Mesendoderm (in vitro differentiated cells): ENCODE measurements around the gene ALDH3B1.
"Not testable (repeated sequence)": the region's sequence is repeated elsewhere in the genome, so short reads cannot be mapped to it uniquely, and the experiment has no call there.

ENCODE experiments used
- DNase-seq: peaks from one replicate; pipeline ENCODE4 v3.0.0; 2013
- H2AK5ac ChIP-seq: 2 replicates; pipeline ENCODE4 v1.6.1; 2013; ENCODE audit warnings: low read length, inconsistent platforms
- H2BK120ac ChIP-seq: 2 replicates; pipeline ENCODE4 v1.6.1; 2013; ENCODE audit warnings: low read depth, mild to moderate bottlenecking, low read length, moderate library complexity, mixed read lengths
- H2BK15ac ChIP-seq: replicated peaks from 2 replicates; pipeline ENCODE4 v1.6.1; 2013; ENCODE audit warnings: low read depth, mild to moderate bottlenecking, moderate library complexity
- H2BK5ac ChIP-seq: 2 replicates; pipeline ENCODE4 v1.6.1; 2013; ENCODE audit warnings: low read length, inconsistent platforms
- H3K18ac ChIP-seq: 2 replicates; pipeline ENCODE4 v1.6.1; 2013; ENCODE audit warnings: mild to moderate bottlenecking, low read length, mixed read lengths
- H3K23ac ChIP-seq: one replicate; pipeline ENCODE4 v1.6.1; 2013; ENCODE audit warnings: low read length
- H3K27ac ChIP-seq: 2 replicates; pipeline ENCODE4 v1.5.1; 2013; ENCODE audit warnings: low read depth, mild to moderate bottlenecking, inconsistent platforms, low read length, moderate library complexity
- H3K27me3 ChIP-seq: 2 replicates; pipeline ENCODE4 v1.6.1; 2013; ENCODE audit warnings: low read length, control low read depth, mild to moderate bottlenecking, inconsistent platforms; ENCODE audit not compliant: insufficient read depth, poor library complexity
- H3K36me3 ChIP-seq: 2 replicates; pipeline ENCODE4 v1.6.1; 2013; ENCODE audit warnings: low read length, inconsistent platforms; ENCODE audit not compliant: control insufficient read depth, insufficient read depth
- H3K4ac ChIP-seq: one replicate; pipeline ENCODE4 v1.6.1; 2013; ENCODE audit warnings: low read depth, mild to moderate bottlenecking, low read length, moderate library complexity
- H3K4me1 ChIP-seq: 2 replicates; pipeline ENCODE4 v1.6.1; 2013; ENCODE audit warnings: low read depth, low read length, inconsistent platforms; ENCODE audit not compliant: control insufficient read depth
- H3K4me2 ChIP-seq: 2 replicates; pipeline ENCODE4 v1.6.1; 2013; ENCODE audit warnings: low read length
- H3K4me3 ChIP-seq: 2 replicates; pipeline ENCODE4 v1.5.1; 2013; ENCODE audit warnings: mild to moderate bottlenecking, low read length
- H3K56ac ChIP-seq: one replicate; pipeline ENCODE4 v1.6.1; 2013; ENCODE audit warnings: low read length
- H3K79me1 ChIP-seq: 2 replicates; pipeline ENCODE4 v1.6.1; 2013; ENCODE audit warnings: low read length, inconsistent platforms
- H3K79me2 ChIP-seq: 2 replicates; pipeline ENCODE4 v1.6.1; 2013; ENCODE audit warnings: mild to moderate bottlenecking, low read length; ENCODE audit not compliant: control insufficient read depth, insufficient read depth
- H3K9ac ChIP-seq: 2 replicates; pipeline ENCODE4 v1.6.1; 2013; ENCODE audit warnings: low read length, inconsistent platforms
- H4K5ac ChIP-seq: one replicate; pipeline ENCODE4 v1.6.1; 2013; ENCODE audit warnings: low read length
- H4K8ac ChIP-seq: one replicate; pipeline ENCODE4 v1.6.1; 2013; ENCODE audit warnings: low read depth, mild to moderate bottlenecking, control low read depth, low read length, moderate library complexity
- WGBS: extraction: QIAGEN DNeasy Blood & Tissue Kit; methylation state at CpG from one replicate; pipeline ENCODE4 v1.1.7; 2013; ENCODE audit warnings: low lambda C conversion rate, missing lambda C conversion rate; ENCODE audit not compliant: insufficient coverage; ENCODE audit errors: extremely low coverage; 5-methylcytosine and 5-hydroxymethylcytosine counted together

Gene ALDH3B1

DNA sequence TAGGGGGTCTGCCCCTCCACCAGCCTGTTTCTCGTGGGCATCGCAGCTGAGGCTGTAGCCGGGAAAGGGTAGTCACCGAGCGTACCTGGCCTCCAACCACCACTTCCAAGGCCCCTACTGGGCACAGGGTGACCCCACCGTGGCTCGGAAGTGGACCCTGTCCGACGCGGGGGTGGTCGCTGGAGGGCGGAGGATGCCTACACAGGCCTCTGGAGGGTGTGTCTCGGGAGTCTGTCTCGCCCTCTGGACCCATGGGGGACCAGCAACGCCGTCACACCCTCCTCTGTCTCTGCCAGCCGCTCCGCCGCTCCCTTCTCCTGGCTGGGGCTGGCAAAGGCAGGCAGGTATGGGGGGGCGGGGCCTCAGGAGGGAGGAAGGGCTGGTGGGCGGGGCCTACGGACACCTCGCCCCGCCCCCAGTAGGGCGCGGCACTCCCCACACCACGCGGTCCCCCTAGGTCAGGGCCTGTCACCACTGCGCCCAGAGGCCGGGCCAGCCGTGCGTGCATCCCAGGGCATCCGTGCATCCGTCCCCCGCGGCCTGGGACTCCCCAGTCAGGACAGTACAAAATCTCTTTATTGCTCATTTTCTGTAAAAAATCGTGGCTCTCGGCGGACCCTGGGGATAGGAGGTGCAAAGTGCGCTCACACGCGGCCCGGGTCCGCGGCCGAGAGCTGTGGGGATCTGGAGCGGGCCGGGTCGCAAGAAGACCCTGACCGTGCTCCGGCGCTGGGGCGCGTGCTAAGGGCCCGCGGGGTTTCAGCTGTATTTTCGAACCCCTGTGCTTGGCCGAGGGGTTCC, 19.4 kb upstream of the ALDH3B1 start:
- Histone ChIP-seq H4K8ac (peak overlapping the region; percentile 92), H3K4ac (peak overlapping the region; percentile 78), H3K56ac (peak overlapping the region; percentile 73), H3K18ac (peak overlapping the region; percentile 23), H3K9ac (peak overlapping the region; percentile 72), H3K4me2 (peak overlapping the region; percentile 64)
- H3K27me3 ChIP-seq, H2BK5ac ChIP-seq, H3K36me3 ChIP-seq, H3K23ac ChIP-seq, H3K79me1 ChIP-seq, H2BK15ac ChIP-seq, H3K27ac ChIP-seq, H3K79me2 ChIP-seq, H3K4me3 ChIP-seq, H2AK5ac ChIP-seq, H3K4me1 ChIP-seq, H4K5ac ChIP-seq, H2BK120ac ChIP-seq: not testable (repeated sequence)
- WGBS: no CpG with 5 or more reads among the region's 58 CpGs
- peak; percentile 78 for DNase-seq

DNA sequence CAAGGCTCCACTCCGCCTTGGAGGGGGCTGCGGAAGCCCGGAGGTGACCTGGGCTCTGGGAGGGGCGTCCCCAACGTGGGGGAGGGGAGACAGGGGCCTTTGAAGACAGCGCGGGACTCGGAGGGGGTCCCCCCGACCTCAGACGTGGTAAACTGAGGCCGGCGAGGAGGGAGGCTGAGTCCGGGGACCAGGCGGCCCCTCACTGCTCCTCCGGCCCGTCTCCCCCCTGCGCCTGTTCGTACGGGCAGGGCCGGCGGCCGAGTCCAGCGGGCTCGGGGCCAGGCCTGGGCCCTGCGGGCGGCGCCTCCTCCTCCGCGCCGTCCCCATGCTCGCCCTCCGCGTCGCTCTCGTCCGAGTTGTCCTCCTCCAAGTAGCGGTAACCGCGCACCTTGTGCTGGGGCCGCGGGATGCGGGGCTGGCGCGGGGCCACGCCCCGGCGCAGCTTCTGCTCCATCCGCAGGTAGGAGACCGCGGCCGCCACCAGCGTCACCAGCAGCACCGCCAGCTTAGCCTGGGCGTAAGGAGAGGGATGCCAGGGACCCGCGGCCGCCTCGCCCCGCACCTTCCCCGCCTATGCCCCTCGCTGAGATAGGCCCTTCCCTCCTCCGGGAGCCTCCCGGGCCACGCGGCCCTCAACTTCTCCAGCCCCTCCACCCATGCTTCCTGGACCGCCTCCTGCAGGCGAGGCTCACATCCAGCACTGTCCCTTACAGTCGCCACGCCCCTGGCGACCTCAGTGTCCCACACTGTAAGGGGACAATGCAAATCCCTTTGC, 18.6 kb upstream of the ALDH3B1 start:
- not testable (repeated sequence) for H3K4me2 ChIP-seq, H3K4me1 ChIP-seq, H3K4me3 ChIP-seq, H3K27me3 ChIP-seq, DNase-seq, H2BK120ac ChIP-seq, H3K79me2 ChIP-seq, H3K36me3 ChIP-seq, H4K5ac ChIP-seq, H3K27ac ChIP-seq, H3K79me1 ChIP-seq, H2BK5ac ChIP-seq, H2BK15ac ChIP-seq, H3K23ac ChIP-seq, H2AK5ac ChIP-seq, H4K8ac ChIP-seq
- WGBS: no CpG with 5 or more reads among the region's 70 CpGs
- Histone ChIP-seq H3K18ac (peak overlapping the region; percentile 23), H3K4ac (peak overlapping the region; percentile 78), H3K56ac (peak overlapping the region; percentile 73), H3K9ac (peak overlapping the region; percentile 72)

DNA sequence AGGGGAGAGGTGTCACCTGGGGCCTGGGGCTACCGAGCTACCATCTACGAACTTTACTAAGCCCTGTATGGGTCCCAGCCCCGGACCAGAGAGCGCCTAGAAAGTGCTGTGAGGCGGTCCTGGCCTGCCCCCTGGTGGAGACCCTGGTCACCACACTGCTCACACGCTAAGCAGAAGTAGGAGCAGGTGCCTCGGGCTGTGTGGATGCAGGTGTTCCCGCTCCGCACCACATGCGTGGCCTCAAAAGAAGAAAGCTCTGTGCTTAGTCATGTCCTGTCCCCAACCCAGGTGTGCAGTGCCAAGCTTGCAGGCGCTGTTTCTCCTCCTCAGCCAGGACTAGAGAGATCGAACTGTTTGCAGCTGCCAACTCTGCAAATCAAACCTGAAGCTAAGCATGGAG, 16.3 kb upstream of the ALDH3B1 start:
- not testable (repeated sequence) for H2BK5ac ChIP-seq, H3K4me1 ChIP-seq, H3K18ac ChIP-seq, H2BK120ac ChIP-seq, H3K4ac ChIP-seq, H3K56ac ChIP-seq, H2AK5ac ChIP-seq, H3K79me2 ChIP-seq, H4K8ac ChIP-seq, H4K5ac ChIP-seq, H3K79me1 ChIP-seq, H3K27me3 ChIP-seq, H3K9ac ChIP-seq, H2BK15ac ChIP-seq, H3K23ac ChIP-seq, H3K4me2 ChIP-seq, H3K36me3 ChIP-seq, H3K27ac ChIP-seq, H3K4me3 ChIP-seq
- DNase-seq: peak; percentile 65
- WGBS: no CpG with 5 or more reads among the region's 12 CpGs

DNA sequence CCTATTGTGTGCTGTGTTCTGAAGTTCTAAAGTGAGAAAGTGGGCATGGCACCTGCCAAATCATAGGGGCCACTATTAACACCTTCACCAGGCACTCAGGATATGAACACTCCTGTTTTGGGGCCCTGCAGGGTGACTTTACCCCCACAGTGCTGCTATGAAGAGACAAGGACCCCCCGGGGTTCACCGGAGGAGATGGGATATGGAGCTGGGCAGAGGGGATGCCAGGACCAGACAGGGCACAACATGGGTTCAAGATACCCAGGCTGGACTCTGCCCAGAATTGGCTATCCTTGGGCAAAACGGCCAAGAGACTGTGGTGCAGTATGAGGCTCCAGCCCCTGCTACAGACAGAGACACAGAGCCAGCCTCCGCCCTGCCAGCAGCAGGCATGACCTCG, 15.7 kb upstream of the ALDH3B1 start:
- no CpG with 5 or more reads among the region's 5 CpGs for WGBS
- H3K4me2 ChIP-seq, DNase-seq, H3K27ac ChIP-seq, H3K18ac ChIP-seq, H3K79me2 ChIP-seq, H3K4me3 ChIP-seq, H3K4me1 ChIP-seq, H4K8ac ChIP-seq, H3K56ac ChIP-seq, H2BK15ac ChIP-seq, H2BK5ac ChIP-seq, H3K79me1 ChIP-seq, H3K36me3 ChIP-seq, H3K9ac ChIP-seq, H2AK5ac ChIP-seq, H3K23ac ChIP-seq, H4K5ac ChIP-seq, H3K4ac ChIP-seq, H2BK120ac ChIP-seq, H3K27me3 ChIP-seq: not testable (repeated sequence)

DNA sequence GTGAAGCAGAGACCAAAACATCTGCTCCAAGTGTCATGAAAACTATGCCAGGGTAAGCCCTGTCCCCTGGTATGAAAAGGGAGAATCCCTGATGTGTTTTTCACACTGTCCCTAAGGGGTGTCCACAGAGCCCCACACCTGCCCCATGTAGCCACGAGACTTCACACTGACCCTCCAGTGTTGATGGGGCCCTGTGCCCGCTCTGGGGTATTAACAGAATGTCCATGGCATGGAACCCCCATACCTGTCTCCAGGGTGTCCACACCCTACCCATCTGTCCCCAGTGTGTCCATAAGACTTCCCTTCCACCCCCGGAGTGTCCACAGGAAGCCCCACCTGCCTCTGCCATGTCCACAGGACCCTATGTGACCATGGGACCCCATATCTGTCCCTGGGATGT, 15.0 kb upstream of the ALDH3B1 start:
- H3K36me3 ChIP-seq, H2AK5ac ChIP-seq, DNase-seq, H3K4me3 ChIP-seq, H3K79me2 ChIP-seq, H2BK5ac ChIP-seq, H4K5ac ChIP-seq, H3K9ac ChIP-seq, H3K4ac ChIP-seq, H3K27me3 ChIP-seq, H3K79me1 ChIP-seq, H4K8ac ChIP-seq, H2BK15ac ChIP-seq, H3K18ac ChIP-seq, H3K56ac ChIP-seq, H3K4me2 ChIP-seq, H3K23ac ChIP-seq, H2BK120ac ChIP-seq, H3K4me1 ChIP-seq, H3K27ac ChIP-seq: not testable (repeated sequence)
- no CpG with 5 or more reads among the region's 3 CpGs for WGBS
